Stimulated activated CD8-positive, alpha-beta memory T cell treated with anti-CD3 and anti-CD28 coated beads, Interleukin-2, amount 100 ng/mL, for 48 hours (primary cell): ENCODE measurements around the gene CABCOCO1.

Experiments
- DNase-seq, 2 donors: peaks; one replicate each; pipeline ENCODE4 v3.0.0-alpha.2; 2020; ENCODE audit warnings: low read depth in 2 of 2

The CABCOCO1 gene, protein sequence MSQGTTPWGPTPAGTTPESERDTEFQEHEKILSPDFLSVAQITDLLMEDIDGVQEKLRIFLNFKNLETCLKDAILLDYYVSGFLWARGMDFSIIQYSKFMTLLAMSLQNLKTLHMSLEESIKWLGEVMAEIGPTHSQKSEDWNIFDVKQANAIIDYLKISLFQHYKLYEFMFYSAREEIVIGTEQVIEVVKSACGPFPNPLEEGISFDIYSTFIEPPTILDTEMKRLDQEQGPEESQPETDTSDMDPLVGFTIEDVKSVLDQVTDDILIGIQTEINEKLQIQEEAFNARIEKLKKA

DNA sequence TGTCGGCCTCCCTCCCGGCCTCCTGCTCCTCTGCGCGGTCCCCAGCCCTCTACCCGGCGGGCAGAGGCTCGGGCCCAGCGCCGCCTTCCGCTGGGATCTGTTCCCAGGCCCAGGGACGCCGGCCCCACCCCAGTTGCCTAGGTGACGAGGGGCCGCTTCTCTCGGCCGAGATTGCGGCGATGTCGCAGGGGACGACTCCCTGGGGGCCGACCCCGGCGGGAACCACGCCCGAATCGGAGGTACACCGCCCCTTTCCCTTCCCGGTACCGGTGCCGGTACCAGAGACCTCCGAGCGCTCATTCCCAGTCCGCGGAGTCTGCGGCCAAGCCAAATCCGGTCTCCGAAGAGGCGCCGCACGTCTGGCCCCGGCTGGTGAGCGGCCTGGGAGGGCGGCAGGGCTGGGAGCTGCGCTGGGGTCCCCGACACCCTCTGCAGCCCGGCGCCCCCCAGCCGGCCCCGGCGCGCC, at the start of gene CABCOCO1:
Gene CABCOCO1 (plus strand): TSS at position 136 of the 466 bp plus-strand sequence. CDS start 44 bp downstream, at position 180.
- no peak for DNase-seq

DNA sequence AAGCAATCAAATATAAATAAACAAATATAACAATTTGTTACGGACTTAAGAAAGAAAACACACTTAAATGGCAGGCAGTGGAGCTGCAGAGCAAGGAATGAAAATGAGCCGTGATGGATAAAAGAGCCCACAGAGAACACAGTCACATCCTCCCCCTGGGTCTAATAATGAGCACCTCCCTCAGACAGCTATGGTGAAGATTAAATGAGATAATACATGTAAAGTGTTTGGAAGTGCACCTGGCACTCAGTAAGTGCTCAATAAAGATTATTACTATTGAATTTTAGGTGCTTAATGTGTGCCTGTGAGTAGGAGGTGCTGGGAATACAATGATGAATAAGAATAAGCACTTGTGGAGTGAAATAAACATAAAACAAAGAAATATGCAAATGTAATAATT, 49.1 kb upstream of the CABCOCO1 start:
- no peak for DNase-seq

DNA sequence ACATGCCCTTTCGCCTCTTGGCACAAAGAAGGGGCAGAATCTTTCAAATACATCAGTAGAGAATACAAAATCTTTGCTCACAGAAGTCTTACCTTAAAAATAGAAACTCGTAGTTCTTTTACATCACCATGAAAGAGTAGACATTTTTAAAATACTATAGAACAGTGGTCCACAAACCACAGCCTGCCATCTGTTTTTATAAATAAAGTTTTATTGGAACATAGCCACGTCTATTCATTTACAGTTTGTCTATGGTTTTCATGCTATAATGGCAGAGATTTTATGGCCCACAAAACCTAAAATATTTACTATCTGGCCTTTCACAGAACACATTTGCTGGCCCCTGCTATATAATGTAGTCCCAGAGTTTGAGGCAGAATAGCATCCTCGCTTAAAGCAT, 46.1 kb upstream of the CABCOCO1 start:
- no peak for DNase-seq

DNA sequence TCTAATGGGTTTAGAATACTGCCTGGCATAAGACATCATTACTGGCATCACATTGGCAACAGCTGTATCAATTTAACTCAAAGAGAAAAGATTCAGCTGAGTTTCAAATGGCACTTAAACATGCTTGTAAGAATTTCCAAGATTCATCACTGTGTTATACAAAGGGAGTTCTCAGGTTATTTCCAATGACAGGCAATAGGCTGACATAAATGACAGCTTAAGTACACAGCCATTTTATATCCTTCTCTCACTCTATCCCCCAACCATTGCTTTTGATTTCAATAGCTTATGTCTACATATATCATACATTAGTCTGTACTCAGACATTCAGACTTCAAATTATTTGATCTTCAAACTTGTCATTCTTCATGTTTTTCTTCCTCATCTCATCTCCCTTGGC, 45.5 kb upstream of the CABCOCO1 start:
- DNase-seq = no peak

DNA sequence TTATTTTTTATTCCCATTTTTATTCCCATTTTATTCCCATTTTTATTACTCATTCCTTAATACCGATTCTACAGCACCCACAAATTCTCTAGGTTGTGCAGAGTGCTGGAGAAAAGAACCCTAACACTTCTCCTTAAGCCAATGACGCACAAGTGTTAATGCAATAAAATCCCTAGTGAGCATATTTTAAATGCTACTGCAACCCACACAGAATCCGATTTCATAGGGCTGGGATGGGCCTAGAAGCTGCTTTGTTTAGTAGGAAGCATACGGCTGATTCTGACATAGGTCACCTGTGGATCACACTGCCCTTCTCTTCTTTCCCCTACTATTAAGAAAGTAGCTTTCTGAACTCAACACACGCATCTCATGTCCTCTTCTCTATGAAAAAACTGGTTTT, 45.1 kb upstream of the CABCOCO1 start:
- no peak for DNase-seq

DNA sequence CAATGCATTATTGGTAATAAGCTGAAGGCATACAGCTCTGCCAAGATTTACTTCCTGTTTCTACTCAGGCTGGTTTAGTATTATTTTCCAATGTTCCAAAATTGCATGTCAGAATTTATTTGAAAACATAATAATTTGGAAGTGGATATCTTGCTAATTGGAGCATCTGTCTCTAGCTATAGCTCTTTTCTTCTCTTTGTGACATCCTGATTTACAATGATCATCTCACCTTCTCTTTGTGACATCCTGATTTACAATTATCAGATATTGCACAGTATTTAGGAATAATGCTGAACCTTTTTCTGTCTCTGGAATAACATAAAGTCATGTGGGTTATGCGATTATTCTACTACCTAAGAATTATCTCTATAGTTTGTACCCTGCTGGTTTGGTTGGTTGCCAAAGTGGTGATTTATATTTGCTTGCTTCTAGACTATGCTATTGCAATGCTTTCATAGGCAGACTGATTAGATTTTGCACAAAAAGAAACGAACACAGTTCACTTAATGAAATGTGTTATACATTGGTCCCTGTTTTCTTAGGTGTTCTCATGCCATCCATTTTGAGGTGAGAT, 44.3 kb upstream of the CABCOCO1 start:
- no peak for DNase-seq

DNA sequence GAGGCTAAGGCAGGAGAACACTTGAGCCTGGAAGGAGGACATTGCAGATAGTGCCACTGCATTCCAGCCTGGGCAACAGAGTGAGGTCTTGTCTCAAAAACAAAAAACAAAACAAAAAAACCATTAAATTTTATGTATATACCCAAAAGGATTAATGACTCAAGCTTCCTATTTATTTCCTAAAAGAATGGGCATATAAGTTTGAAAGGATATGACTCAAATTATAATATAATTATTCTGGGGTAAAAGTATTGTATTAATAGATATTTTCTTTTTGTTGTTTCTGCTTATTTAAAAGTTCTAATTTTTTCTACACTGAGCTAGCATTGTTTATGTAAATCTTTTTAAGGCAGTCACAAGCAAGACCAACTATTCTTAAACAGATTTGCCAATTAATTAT, 42.2 kb upstream of the CABCOCO1 start:
- no peak for DNase-seq

DNA sequence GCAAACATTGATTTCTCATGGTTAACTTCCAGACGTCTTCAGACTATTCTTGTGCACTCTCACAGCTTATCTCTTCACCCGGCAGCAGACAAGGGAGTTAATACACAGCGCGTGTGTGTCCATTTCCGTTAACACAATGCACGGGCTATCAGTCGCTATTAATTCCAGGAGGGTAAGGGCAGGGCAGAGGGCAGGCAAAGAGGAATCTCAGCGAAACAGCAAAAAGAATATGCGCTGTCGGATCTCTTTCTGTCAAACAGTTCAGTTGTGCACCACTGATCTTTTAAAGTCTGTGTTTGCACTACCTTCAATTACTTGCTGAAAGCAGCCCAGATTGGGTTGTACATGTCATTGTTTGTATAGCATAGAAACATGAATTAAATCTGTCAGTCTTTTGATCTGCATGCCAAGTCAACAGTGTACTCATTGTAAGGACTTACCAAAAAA, 41.1 kb upstream of the CABCOCO1 start:
- DNase-seq = no peak

DNA sequence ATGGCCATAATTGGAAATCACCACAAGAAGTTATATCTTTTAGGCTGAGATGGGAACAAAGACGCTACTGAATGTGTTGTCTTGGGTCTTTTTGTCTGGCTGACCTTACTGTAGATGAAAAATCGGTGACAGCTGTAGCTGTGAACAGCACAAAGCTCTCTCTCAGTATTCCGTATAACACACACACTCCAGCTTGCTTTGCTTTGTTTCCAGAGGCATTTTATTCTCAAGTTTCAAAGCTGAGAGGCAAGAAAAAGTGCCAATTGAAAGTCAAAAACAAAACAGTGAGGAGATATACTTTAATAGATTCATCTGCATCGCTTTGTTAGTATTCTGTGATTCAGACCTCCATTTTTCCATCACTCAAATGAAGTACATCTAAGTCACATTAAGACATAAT, 39.6 kb upstream of the CABCOCO1 start:
- no peak for DNase-seq

DNA sequence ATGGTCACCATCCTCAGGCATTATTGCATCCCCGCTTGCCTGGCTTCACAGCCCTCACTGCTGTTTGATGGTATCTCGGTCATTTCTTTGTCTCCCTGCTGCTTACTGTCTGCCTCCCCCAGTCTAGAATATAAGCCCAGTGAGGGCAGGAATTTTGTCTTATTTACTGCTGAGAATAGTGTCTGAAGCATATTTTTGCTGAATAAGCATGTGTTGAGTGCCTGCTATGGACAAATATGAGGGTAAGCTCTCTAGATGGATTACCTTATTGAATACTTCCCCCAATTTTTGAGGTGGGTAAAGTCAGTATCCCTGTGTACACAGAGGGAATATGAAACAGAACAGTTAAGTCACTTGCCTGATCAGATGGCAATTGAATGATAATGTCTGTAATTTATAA, 36.5 kb upstream of the CABCOCO1 start:
- no peak for DNase-seq

DNA sequence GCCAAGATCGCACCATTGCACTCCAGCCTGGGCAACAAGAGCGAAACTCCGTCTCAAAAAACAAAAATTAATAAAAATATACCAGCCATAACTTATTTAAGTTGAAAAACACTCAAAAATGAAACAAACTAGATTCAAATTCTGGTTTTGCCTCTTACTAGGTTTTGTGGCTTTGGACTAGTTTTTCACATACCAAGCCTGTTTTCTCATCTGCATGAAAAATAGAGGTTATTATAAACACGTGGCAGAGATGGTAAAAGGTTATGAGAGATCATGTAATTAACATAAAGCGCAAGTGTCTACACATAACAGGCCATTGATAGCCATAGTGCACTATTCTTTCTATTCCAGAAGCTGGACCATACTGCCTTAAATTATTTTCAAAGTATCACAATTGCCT, 35.5 kb upstream of the CABCOCO1 start:
- DNase-seq = no peak

DNA sequence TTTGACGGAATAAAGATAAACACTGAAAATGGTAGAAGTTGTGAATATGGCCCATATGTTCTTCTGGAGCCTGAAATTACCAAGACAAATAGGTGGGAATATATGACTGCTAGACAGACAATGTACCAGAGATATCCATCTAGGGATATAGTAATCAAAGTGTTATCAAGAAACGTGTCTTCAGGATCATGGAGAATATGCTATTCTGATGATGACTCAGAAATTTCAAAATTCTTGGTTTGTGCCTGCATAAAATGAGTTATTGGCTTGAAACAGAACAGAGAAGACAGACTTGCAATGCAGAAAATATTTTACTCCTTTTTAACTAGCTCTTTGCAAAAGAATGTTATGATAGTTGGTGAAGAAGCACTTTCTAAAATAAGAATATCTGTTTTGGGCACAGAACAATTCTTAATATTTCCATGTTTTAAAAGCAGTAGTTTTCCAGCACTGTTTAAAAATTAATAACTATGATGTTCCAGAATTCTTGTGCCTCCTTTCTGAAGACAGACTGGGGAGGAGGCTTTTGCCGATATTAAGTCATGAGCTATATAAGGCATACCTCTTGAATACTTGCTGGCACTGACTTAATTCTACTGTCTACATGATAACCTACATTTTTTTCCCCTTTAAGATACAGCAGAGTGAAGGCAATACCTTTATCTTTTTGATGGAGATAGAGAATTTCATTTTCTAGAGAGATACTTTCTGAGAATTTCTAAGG, 34.4 kb upstream of the CABCOCO1 start:
- no peak for DNase-seq

DNA sequence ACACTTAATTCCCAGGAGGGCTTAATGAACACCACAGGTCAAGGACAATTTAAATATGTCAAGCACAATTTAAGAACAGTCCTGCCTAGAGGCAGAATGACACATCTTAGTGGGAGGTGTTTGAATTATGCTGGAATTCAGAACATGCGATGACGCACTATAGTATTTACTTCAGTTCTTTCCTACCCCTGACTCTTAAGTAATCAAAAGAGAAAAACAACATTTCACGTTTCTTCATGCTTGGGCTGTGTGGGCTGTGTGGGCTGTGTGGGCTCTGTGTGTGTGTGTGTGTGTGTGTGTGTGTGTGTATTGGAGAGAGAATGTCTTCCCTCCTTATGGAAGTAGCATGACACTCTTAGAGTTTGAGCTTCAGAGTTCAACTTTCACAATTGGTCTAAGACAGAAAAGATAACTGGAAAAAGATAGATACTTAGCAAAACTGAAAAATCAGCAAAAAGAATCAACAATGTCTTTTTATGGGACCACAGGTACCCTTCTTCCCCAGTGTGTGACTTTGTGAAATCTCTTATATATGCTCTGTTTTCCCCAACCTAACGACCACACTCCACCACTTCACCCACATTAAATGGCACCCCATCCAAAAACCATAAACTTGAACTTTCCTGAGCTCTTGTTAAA, 33.7 kb upstream of the CABCOCO1 start:
- DNase-seq = no peak

DNA sequence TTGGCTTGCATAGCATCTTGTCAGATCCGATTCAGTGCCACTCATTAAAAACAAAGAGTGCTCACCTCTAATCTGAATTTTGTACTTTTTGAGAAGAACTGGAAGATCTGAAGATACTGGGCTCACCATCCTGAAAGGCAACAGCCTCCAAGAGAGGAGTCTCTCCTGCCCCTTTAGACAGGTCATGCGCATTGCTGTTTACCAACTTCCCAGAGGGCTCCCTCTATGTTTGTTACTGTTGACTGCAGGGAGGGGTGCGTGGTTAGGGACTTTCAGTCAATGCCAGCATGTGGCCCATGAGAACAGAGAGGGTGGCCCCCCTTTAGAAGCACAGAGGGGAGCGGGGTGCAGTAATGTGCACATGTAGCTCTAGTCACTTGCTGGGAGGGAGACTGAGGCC, 33.2 kb upstream of the CABCOCO1 start:
- DNase-seq = no peak

DNA sequence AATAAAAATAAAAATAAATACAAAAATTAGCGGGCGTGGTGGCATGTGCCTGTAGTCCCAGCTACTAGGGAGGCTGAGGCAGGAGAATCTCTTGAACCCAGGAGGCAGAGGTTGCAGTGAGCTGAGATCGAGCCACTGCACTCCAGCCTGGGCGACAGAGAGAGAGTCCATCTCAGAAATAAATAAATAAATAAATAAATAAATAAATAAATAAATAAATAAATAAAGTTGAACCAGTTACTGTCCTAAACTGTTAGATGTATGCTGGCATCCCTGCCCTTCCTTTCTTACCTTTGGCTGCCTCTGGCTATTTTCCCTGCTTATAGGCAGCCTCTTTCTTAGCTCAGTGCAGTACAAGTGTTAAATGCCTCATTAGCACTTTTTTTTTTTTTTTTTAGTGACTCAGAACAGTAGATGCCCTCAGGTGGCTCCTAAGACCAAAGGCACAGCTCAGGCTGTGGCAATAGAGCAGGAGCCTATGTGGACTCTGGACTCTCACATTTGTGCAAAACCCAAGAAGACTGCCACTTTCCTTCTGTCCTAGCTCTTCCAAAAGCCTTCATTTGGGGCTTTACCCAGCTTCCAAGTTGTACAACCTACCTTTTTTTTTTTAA, 30.6 kb upstream of the CABCOCO1 start:
- no peak for DNase-seq

DNA sequence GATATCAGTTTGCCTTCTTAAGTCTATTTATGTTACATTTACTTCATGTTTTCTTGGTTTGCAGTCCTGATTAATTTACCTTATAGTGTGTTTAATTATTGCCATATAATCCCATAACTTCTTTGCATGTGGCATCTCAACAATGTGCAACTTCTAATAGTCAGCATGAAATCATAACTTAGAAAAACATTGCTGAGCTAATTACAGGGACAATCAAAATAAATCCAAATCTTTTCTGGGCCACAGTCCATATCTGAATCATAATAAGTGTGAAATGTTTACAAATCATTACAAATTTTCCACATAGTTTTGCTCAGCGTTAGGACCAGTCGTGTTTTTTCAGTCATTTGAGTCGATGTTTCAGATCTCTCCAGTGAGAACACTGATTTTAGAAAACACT, 29.1 kb upstream of the CABCOCO1 start:
- no peak for DNase-seq

DNA sequence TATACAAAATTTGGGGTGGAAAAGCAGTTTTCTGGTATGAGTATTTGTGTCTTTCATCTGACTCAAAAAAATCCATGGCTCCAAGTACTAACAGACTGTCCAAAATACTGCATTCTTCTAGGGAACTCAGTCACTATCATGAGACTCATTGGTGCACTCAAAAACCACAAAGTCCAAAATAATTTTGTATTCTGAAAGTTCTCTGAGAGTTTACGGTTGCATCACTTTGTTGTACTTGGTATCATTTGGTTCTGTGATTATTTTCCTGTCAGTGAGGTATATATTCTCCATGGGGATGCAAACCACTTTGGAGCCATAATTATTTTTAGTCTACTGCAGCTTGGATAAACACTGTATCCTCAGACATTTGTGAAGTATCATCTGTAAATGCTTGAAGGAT, 28.0 kb upstream of the CABCOCO1 start:
- DNase-seq = no peak

DNA sequence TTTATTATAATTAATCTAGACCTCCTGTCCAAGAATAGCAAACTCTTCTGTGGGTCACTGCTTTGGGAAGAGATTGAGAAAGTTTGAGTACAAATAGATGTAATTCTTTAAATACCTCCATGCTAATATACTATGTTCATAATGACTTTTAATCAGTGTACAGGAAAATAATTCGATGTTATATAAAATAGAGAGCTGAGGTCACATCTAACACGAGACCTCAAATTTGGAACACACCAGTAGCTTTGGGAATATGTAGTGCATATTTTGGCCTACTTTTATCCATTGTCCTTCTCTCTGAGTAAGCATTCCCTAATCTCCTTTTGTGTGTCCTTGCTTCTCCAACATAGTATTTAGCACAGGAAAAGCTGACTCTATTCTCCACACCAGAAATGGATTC, 27.3 kb upstream of the CABCOCO1 start:
- no peak for DNase-seq

DNA sequence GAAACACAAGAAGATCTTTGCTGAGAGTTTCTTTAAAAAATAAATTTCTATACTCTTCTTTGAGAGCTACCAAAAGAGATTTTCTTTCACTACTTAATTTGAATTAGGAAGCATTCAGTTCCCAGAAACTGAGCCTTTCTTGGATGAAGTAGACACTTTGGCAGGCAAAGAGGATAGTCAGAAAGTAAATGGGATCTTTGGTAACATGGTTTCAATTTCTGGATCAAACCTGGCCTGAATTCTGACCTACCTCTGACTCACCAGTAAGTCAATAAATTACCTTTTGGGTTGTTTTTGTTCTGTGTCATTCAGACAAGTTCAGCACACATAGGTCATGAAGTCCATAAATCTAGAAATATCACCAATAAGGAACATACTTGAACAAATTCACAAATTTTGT, 26.8 kb upstream of the CABCOCO1 start:
- DNase-seq = no peak

DNA sequence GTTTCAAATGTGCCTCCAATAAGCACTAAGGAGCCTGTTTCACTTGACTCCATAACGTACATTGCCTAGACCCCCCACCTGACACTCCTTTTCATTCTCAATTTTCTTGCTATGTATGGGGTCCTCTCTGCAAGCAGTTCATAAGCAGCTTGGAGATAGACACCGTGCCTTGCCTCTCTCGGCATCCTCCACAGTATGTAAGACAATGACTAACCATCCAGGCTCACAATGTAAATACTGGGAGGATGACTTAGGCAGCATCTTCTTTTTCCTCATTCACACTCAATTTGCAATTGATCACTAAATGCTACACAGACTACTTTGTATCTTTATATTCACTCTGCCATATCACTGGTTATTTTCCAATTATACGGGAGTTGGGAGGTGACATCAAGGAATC, 22.8 kb upstream of the CABCOCO1 start:
- DNase-seq = no peak

DNA sequence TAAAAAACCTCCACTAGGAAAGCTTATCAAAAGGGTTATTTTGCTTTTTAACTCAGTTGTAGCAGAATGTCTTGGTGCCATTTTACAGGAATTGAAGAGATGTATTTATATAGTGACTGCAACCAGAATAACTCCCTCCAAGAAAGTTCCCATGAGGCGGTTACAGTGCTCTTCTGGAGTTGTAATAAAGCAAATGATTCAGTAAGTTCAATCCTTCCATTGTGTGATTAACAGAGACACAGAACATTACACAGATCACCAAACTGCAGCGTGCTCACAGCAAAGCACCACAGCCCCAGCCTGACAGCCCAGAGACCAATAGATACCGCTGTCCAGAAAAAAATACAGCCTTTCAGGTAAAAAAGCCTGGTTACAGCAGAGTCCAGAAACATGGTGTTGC, 21.9 kb upstream of the CABCOCO1 start:
- DNase-seq = no peak

DNA sequence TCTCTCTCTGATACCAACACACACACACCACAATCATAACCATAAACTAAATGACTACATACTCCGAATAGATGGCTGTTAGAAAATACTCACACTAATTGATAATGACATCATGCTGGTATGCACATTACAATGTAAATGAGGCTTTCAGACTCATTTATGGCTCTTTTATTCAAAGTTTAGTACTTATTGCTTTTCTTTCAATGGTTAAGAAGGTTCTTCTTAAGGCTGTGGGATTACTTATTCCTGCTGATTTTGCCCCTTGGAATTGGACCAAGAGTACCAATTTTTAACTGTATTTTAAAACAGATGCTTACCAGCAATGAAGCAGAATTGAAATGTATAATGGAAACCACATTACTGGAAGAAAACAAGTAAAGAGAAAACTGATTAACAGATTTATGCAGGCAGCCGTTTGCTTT, 20.6 kb upstream of the CABCOCO1 start:
- DNase-seq = no peak
